ACHN (cell line): ENCODE measurements around the gene LRRC4C.

Source experiments
- DNase-seq: peaks from one replicate; pipeline ENCODE4 v3.0.0-alpha.2; 2015
- in situ Hi-C: cut with HindIII; loops from 2 replicates; pipeline ENCODE4 v1.10.0; 2017; ENCODE audit warnings: low sequenced_read_pairs, low pct_ligation_motif_present, low pct_unique_long_range_greater_than_20kb

Gene LRRC4C

GRCh38 chr11:41379084-41379483 lies 80.4 kb downstream of the LRRC4C start:
- no peak for DNase-seq

GRCh38 chr11:41377709-41378394 lies 81.6 kb downstream of the LRRC4C start:
- in situ Hi-C loops = no loop called here
- DNase-seq = peak; percentile 64

More at GRCh38 chr11:41379084-41379483, 80.4 kb downstream of the LRRC4C start:
- in situ Hi-C loops = no loop called here

GRCh38 chr11:41351825-41352224 lies 107.6 kb downstream of the LRRC4C start:
- in situ Hi-C loops = no loop called here
- no peak for DNase-seq

GRCh38 chr11:41346042-41346441 lies 113.4 kb downstream of the LRRC4C start:
- in situ Hi-C loops = no loop called here

GRCh38 chr11:41334007-41334933 lies 125.2 kb downstream of the LRRC4C start:
- in situ Hi-C loops = no loop called here
- no peak for DNase-seq

More at GRCh38 chr11:41346042-41346441, 113.4 kb downstream of the LRRC4C start:
- no peak for DNase-seq

GRCh38 chr11:41333357-41333756 lies 126.1 kb downstream of the LRRC4C start:
- no peak for DNase-seq
- in situ Hi-C loops = no loop called here

- in situ Hi-C loops = no loop called here
- DNase-seq = no peak
These were observed 131.1 kb downstream of the LRRC4C start for GRCh38 chr11:41328324-41328723.

- in situ Hi-C loops = no loop called here
- DNase-seq = no peak
These were observed 136.0 kb downstream of the LRRC4C start for GRCh38 chr11:41323446-41323845.

- DNase-seq = peak; percentile 45
- in situ Hi-C loops = no loop called here
These were observed 138.8 kb downstream of the LRRC4C start for GRCh38 chr11:41320653-41321052.

- in situ Hi-C loops = no loop called here
- peak; percentile 40 for DNase-seq
These were observed 139.2 kb downstream of the LRRC4C start for GRCh38 chr11:41320238-41320637.

GRCh38 chr11:41319434-41319833 lies 140.0 kb downstream of the LRRC4C start:
- in situ Hi-C loops = no loop called here
- no peak for DNase-seq

- peak; percentile 88 for DNase-seq
These were observed 142.7 kb downstream of the LRRC4C start for GRCh38 chr11:41316751-41317150.

GRCh38 chr11:41313226-41313625 lies 146.2 kb downstream of the LRRC4C start:
- in situ Hi-C loops = no loop called here
- DNase-seq = no peak

More at GRCh38 chr11:41316751-41317150, 142.7 kb downstream of the LRRC4C start:
- in situ Hi-C loops = no loop called here

- DNase-seq = peak; percentile 17
These were observed 149.7 kb downstream of the LRRC4C start for GRCh38 chr11:41309716-41310115.

GRCh38 chr11:41309111-41309522 lies 150.3 kb downstream of the LRRC4C start:
- in situ Hi-C loops = no loop called here

More at GRCh38 chr11:41309716-41310115, 149.7 kb downstream of the LRRC4C start:
- in situ Hi-C loops = no loop called here

GRCh38 chr11:41308286-41308685 lies 151.2 kb downstream of the LRRC4C start:
- in situ Hi-C loops = no loop called here
- DNase-seq = no peak

More at GRCh38 chr11:41309111-41309522, 150.3 kb downstream of the LRRC4C start:
- DNase-seq = no peak

- no peak for DNase-seq
- in situ Hi-C loops = no loop called here
These were observed 152.0 kb downstream of the LRRC4C start for GRCh38 chr11:41307296-41308080.

GRCh38 chr11:41306431-41306830 lies 153.0 kb downstream of the LRRC4C start:
- DNase-seq = no peak
- in situ Hi-C loops = no loop called here

- DNase-seq = no peak
- in situ Hi-C loops = no loop called here
These were observed 158.4 kb downstream of the LRRC4C start for GRCh38 chr11:41301023-41301422.
